GM21825 (cell line): Measurements from ENCODE around the gene CMPK1.
"Not testable (repeated sequence)": the region's sequence is repeated elsewhere in the genome, so short reads cannot be mapped to it uniquely, and the experiment has no call there.

Experiments
- ATAC-seq: cut with Tn5 transposase; IDR thresholded peaks from one replicate; pipeline ENCODE4 v1.9.1; 2021; ENCODE audit warnings: mild to moderate bottlenecking, moderate library complexity; ENCODE audit not compliant: unreplicated experiment

Gene CMPK1

GRCh38 chr1:47333578-47333921 is at the start of gene CMPK1:
Gene CMPK1 (plus strand): TSS chr1:47333790. CDS start chr1:47333946, 156 bp downstream.
- ATAC-seq: peak; percentile 79

- not testable (repeated sequence) for ATAC-seq
These were observed 45.5 kb upstream of the CMPK1 start for GRCh38 chr1:47288116-47288515.

- ATAC-seq: not testable (repeated sequence)
These were observed 38.7 kb upstream of the CMPK1 start for GRCh38 chr1:47294863-47295262.

GRCh38 chr1:47295579-47295978 is 38.0 kb upstream of the CMPK1 start:
- no peak for ATAC-seq

- ATAC-seq: no peak
These were observed 35.4 kb upstream of the CMPK1 start for GRCh38 chr1:47298025-47298699.

GRCh38 chr1:47302472-47302871 is 31.1 kb upstream of the CMPK1 start:
- ATAC-seq: no peak

GRCh38 chr1:47309427-47309826 is 24.2 kb upstream of the CMPK1 start:
- ATAC-seq: no peak

- peak; percentile 96 for ATAC-seq
These were observed 19.5 kb upstream of the CMPK1 start, which contains the start of gene STIL for GRCh38 chr1:47313915-47314664. Gene STIL (minus strand): TSS chr1:47314147. CDS start chr1:47310319, 3,828 bp downstream.

- no peak for ATAC-seq
These were observed 15.7 kb upstream of the CMPK1 start for GRCh38 chr1:47317841-47318240.

- ATAC-seq: not testable (repeated sequence)
These were observed 13.6 kb upstream of the CMPK1 start for GRCh38 chr1:47319968-47320367.

- ATAC-seq: no peak
These were observed 10.0 kb upstream of the CMPK1 start for GRCh38 chr1:47323599-47324031.

- no peak for ATAC-seq
These were observed 8.9 kb upstream of the CMPK1 start for GRCh38 chr1:47324682-47325081.

- no peak for ATAC-seq
These were observed 8.1 kb upstream of the CMPK1 start for GRCh38 chr1:47325528-47325927.

- no peak for ATAC-seq
These were observed 7.3 kb upstream of the CMPK1 start for GRCh38 chr1:47326271-47326670.

- ATAC-seq: no peak
These were observed 4.6 kb upstream of the CMPK1 start for GRCh38 chr1:47328992-47329391.

GRCh38 chr1:47330212-47330611 is 3.4 kb upstream of the CMPK1 start:
- ATAC-seq: no peak

- ATAC-seq: no peak
These were observed 1.7 kb upstream of the CMPK1 start for GRCh38 chr1:47331875-47332274.

GRCh38 chr1:47332779-47333577 is 612 bp upstream of the CMPK1 start:
- no peak for ATAC-seq

- ATAC-seq: peak; percentile 86
These were observed 553 bp downstream of the CMPK1 start for GRCh38 chr1:47333922-47334764.

GRCh38 chr1:47334765-47335435 is 1.3 kb downstream of the CMPK1 start:
- ATAC-seq: no peak
